ENCODE measurements around the gene MRPL47. TPM values are rescaled to one million over a fixed set of nuclear protein-coding genes. Genes with fewer than 3 reads are reported as not detected.
"Not testable (repeated sequence)": the region's sequence is repeated elsewhere in the genome, so short reads cannot be mapped to it uniquely, and the experiment has no call there.

MRPL47 gene
- total RNA-seq (ENCODE audit: low replicate concordance), result 38.2 and 47.9 TPM in 2 replicates
- long read RNA-seq, transcript MRPL47-203 (7 exons, 1,370 nt), result major isoform, 119 of 130 reads
- long read RNA-seq, partial matches to known transcripts, result 0 of 130 reads
- long read RNA-seq, other reads (novel, unspliced or antisense), result 8 of 130 reads

- H3K4me3 Mint-ChIP-seq, result peak within 1 kb of the TSS; percentile 99
- DNase-seq (ENCODE audit: extremely low spot score, unreplicated experiment), result peak; percentile 89
- TF ChIP-seq, protein P1, sequence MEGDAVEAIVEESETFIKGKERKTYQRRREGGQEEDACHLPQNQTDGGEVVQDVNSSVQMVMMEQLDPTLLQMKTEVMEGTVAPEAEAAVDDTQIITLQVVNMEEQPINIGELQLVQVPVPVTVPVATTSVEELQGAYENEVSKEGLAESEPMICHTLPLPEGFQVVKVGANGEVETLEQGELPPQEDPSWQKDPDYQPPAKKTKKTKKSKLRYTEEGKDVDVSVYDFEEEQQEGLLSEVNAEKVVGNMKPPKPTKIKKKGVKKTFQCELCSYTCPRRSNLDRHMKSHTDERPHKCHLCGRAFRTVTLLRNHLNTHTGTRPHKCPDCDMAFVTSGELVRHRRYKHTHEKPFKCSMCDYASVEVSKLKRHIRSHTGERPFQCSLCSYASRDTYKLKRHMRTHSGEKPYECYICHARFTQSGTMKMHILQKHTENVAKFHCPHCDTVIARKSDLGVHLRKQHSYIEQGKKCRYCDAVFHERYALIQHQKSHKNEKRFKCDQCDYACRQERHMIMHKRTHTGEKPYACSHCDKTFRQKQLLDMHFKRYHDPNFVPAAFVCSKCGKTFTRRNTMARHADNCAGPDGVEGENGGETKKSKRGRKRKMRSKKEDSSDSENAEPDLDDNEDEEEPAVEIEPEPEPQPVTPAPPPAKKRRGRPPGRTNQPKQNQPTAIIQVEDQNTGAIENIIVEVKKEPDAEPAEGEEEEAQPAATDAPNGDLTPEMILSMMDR (conservative IDR thresholded peaks at IDR 0.05), result no peak
- no peaks in the 10 kb centered on the region for H3K9me3 Mint-ChIP-seq
- H3K27ac Mint-ChIP-seq, result peak within 1 kb of the TSS; percentile 99
- H3K36me3 Mint-ChIP-seq, result peaks cover 8% of the 10 kb centered on the region
- H3K4me1 Mint-ChIP-seq (ENCODE audit: unreplicated experiment), result peaks cover 16% of the 10 kb centered on the region
- no peaks in the 10 kb centered on the region for H3K27me3 Mint-ChIP-seq
These were observed at the start of gene MRPL47, which contains the start of gene NDUFB5 for GRCh38 chr3:179604321-179605078. MRPL47 (minus strand) TSS chr3:179604638; CDS start chr3:179604624, 14 bp downstream. NDUFB5 (plus strand) TSS chr3:179604794; CDS start chr3:179604816, 22 bp downstream.

GRCh38 chr3:179653096-179653797, 48.8 kb upstream of the MRPL47 start:
- peaks cover 17% of the 10 kb centered on the region for H3K36me3 Mint-ChIP-seq
- peak overlapping the region; percentile 98 for H3K4me3 Mint-ChIP-seq
- TF ChIP-seq, protein P1 (conservative IDR thresholded peaks at IDR 0.05), result no peak
- H3K9me3 Mint-ChIP-seq, result peaks cover 5% of the 10 kb centered on the region
- H3K4me1 Mint-ChIP-seq (ENCODE audit: unreplicated experiment), result peaks cover 28% of the 10 kb centered on the region
- H3K27ac Mint-ChIP-seq, result peak overlapping the region; percentile 94
- no peaks in the 10 kb centered on the region for H3K27me3 Mint-ChIP-seq
- peak; percentile 79 for DNase-seq (ENCODE audit: extremely low spot score, unreplicated experiment)

DNA sequence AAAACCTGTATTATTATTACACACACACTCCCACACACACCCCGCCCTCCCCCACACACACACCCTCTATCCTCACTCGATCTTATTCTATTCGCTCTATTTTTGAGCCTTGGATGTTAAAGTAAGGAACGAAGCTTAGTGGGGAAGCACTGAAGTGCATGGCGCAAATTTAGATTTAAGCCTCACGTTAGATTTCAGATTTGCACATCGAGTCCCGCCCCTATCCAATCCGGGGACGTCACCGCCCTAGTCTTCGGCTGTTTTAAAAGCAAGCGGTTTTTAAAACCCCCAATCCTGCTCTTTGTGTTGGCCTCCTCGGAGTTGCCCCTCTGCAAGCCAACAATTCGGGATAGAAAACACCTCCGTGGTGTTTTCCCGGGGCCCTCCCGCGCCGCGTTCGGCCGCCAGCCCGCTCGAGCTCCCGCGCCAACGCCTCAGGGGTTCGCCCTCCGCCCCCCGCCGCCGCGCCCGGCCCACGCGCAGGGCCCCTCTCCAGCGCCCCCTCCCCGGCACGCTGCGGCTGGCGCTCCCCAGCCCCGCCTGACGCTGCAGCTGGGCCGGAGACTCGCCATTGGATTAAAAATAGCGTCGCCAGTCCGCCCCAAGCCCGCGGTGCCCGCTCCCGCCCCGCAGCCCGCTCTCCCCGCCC, 48.1 kb upstream of the MRPL47 start, which contains the start of gene USP13:
USP13 (plus strand) TSS at position 594 of the 649 bp plus-strand sequence. CDS start 186 bp downstream, outside the sequence.
- H3K9me3 Mint-ChIP-seq, result peaks cover 5% of the 10 kb centered on the region
- H3K4me3 Mint-ChIP-seq, result peak within 1 kb of the TSS; percentile 98
- TF ChIP-seq, protein P1 (conservative IDR thresholded peaks at IDR 0.05), result no peak
- H3K27ac Mint-ChIP-seq, result peak within 1 kb of the TSS; percentile 94
- no peaks in the 10 kb centered on the region for H3K27me3 Mint-ChIP-seq
- peaks cover 26% of the 10 kb centered on the region for H3K4me1 Mint-ChIP-seq (ENCODE audit: unreplicated experiment)
- H3K36me3 Mint-ChIP-seq, result peaks cover 15% of the 10 kb centered on the region
- peak; percentile 86 for DNase-seq (ENCODE audit: extremely low spot score, unreplicated experiment)

DNA sequence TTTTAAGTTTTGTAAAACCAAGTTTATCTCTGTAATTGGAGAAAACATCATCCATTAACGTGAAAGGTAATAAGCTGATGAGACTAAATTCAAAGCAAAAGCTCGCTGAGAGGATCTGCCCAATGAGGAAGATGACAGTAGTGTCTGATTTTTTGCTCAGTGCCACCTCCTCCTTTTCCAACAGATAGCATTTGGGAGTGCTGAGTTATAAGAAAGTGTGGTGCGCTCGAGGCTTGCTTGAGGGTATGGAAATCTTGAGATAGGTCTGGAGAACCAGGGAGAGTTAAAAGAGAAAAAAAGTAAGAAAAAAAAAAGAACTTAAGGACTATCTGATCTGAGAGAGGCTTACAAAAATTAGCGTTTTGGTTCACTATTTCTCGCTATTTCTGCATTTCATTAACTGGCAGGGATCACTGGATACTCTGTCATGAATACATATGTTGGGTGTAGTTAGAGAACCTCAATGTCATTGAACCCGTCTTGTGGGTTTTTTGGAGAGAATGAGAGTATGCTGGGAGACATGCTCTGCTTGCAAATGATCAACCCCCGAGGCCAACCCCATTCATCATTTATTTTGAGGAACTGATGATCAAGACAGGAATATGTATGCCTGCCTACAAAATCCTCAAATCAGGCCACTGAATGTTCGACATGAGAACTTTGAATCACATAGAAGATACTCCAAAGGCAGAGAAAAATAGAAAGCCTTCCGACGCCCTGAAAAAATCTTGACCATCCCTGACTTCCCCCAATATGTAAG, 47.4 kb upstream of the MRPL47 start:
- peaks cover 5% of the 10 kb centered on the region for H3K9me3 Mint-ChIP-seq
- DNase-seq (ENCODE audit: extremely low spot score, unreplicated experiment), result no peak
- no peaks in the 10 kb centered on the region for H3K27me3 Mint-ChIP-seq
- H3K4me1 Mint-ChIP-seq (ENCODE audit: unreplicated experiment), result peaks cover 26% of the 10 kb centered on the region
- peaks cover 15% of the 10 kb centered on the region for H3K36me3 Mint-ChIP-seq
- peak overlapping the region; percentile 91 for H3K4me3 Mint-ChIP-seq
- TF ChIP-seq, protein P1 (conservative IDR thresholded peaks at IDR 0.05), result no peak
- H3K27ac Mint-ChIP-seq, result peak overlapping the region; percentile 87

GRCh38 chr3:179646177-179646576, 41.7 kb upstream of the MRPL47 start:
- H3K27me3 Mint-ChIP-seq, result no peaks in the 10 kb centered on the region
- H3K9me3 Mint-ChIP-seq, result no peaks in the 10 kb centered on the region
- TF ChIP-seq, protein P1 (conservative IDR thresholded peaks at IDR 0.05), result no peak
- no peak overlapping the region for H3K4me3 Mint-ChIP-seq
- H3K4me1 Mint-ChIP-seq (ENCODE audit: unreplicated experiment), result peaks cover 4% of the 10 kb centered on the region
- H3K27ac Mint-ChIP-seq, result no peak overlapping the region
- no peaks in the 10 kb centered on the region for H3K36me3 Mint-ChIP-seq
- DNase-seq (ENCODE audit: extremely low spot score, unreplicated experiment), result no peak

GRCh38 chr3:179643837-179644236, 39.4 kb upstream of the MRPL47 start:
- H3K4me1 Mint-ChIP-seq (ENCODE audit: unreplicated experiment); H3K4me3 Mint-ChIP-seq; H3K9me3 Mint-ChIP-seq; DNase-seq (ENCODE audit: extremely low spot score, unreplicated experiment); H3K36me3 Mint-ChIP-seq; H3K27ac Mint-ChIP-seq; H3K27me3 Mint-ChIP-seq: not testable (repeated sequence)

Data from type B pancreatic cell (in vitro differentiated cells).